ENCODE data around the gene MRGPRD.

GRCh38 chr11:69008737-69009440, 28.1 kb upstream of the MRGPRD start:
- TF ChIP-seq THRA (CRISPR knock-in tag; IDR thresholded peaks at IDR 0.05; ENCODE audit: borderline replicate concordance) (no peak), POLR2AphosphoS5 (IDR thresholded peaks at IDR 0.05; ENCODE audit: low read depth, low read length) (no peak), ZNF350 (CRISPR knock-in tag; IDR thresholded peaks at IDR 0.05; ENCODE audit: borderline replicate concordance, low read depth) (no peak), PRPF4 (IDR thresholded peaks at IDR 0.05; ENCODE audit: low read depth, low read length, poor library complexity, severe bottlenecking) (no peak), RXRB (CRISPR knock-in tag; IDR thresholded peaks at IDR 0.05; ENCODE audit: borderline replicate concordance) (no peak), ZNF562 (CRISPR knock-in tag; IDR thresholded peaks at IDR 0.05; ENCODE audit: borderline replicate concordance) (no peak), ZNF10 (CRISPR knock-in tag; IDR thresholded peaks at IDR 0.05; ENCODE audit: borderline replicate concordance, low read depth) (no peak), ZNF83 (CRISPR knock-in tag; IDR thresholded peaks at IDR 0.05; ENCODE audit: borderline replicate concordance) (no peak)
- TF ChIP-seq, protein P1, sequence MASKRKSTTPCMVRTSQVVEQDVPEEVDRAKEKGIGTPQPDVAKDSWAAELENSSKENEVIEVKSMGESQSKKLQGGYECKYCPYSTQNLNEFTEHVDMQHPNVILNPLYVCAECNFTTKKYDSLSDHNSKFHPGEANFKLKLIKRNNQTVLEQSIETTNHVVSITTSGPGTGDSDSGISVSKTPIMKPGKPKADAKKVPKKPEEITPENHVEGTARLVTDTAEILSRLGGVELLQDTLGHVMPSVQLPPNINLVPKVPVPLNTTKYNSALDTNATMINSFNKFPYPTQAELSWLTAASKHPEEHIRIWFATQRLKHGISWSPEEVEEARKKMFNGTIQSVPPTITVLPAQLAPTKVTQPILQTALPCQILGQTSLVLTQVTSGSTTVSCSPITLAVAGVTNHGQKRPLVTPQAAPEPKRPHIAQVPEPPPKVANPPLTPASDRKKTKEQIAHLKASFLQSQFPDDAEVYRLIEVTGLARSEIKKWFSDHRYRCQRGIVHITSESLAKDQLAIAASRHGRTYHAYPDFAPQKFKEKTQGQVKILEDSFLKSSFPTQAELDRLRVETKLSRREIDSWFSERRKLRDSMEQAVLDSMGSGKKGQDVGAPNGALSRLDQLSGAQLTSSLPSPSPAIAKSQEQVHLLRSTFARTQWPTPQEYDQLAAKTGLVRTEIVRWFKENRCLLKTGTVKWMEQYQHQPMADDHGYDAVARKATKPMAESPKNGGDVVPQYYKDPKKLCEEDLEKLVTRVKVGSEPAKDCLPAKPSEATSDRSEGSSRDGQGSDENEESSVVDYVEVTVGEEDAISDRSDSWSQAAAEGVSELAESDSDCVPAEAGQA (IDR thresholded peaks at IDR 0.05; ENCODE audit: low read depth) = no peak
- TF ChIP-seq, protein P1 (CRISPR knock-in tag; IDR thresholded peaks at IDR 0.05; ENCODE audit: borderline replicate concordance) = no peak

Measured in HepG2 (cell line).